Liver (tissue), 9 donors: Measurements from ENCODE around the gene TP73. TPM values are rescaled to one million over a fixed set of nuclear protein-coding genes. Genes with fewer than 3 reads are reported as not detected.

Source experiments
- DNase-seq: peaks from one replicate; pipeline ENCODE4 v3.0.0-alpha.2; 2017; ENCODE audit warnings: low spot score
- H3K27ac ChIP-seq, 2 donors: one replicate each; pipeline ENCODE4 v1.7.0; 2013; ENCODE audit warnings: inconsistent platforms in 2 of 2, low read length in 2 of 2, control low read depth in 1 of 2, low read depth in 1 of 2, mild to moderate bottlenecking in 1 of 2
- H3K27me3 ChIP-seq, 4 donors: one replicate each; pipeline versions ENCODE4 v1.6.1 to v1.7.0; 2013; ENCODE audit warnings: low read length in 3 of 4, inconsistent platforms in 1 of 4, mild to moderate bottlenecking in 1 of 4, moderate library complexity in 1 of 4; ENCODE audit not compliant: control insufficient read depth in 4 of 4, insufficient read depth in 4 of 4
- H3K36me3 ChIP-seq, 4 donors: one replicate each; pipeline versions ENCODE4 v1.6.1 to v1.7.0; 2013; ENCODE audit warnings: low read length in 3 of 4, mild to moderate bottlenecking in 3 of 4, low read depth in 1 of 4, moderate library complexity in 1 of 4; ENCODE audit not compliant: control insufficient read depth in 4 of 4, insufficient read depth in 3 of 4
- H3K4me1 ChIP-seq, 4 donors: one replicate each; pipeline versions ENCODE4 v1.6.1 to v1.7.0; 2013; ENCODE audit warnings: low read length in 3 of 4, mild to moderate bottlenecking in 3 of 4, moderate library complexity in 1 of 4; ENCODE audit not compliant: control insufficient read depth in 4 of 4, insufficient read depth in 4 of 4
- H3K4me3 ChIP-seq, 3 donors: one replicate each; pipeline versions ENCODE4 v1.6.1 to v1.7.0; 2013; ENCODE audit warnings: low read length in 3 of 3, control low read depth in 1 of 3, low read depth in 1 of 3, mild to moderate bottlenecking in 1 of 3
- H3K9ac ChIP-seq, 2 donors: one replicate each; pipeline ENCODE4 v1.7.0; 2013; ENCODE audit warnings: low read length in 2 of 2, mild to moderate bottlenecking in 2 of 2, moderate library complexity in 2 of 2, control low read depth in 1 of 2, low read depth in 1 of 2
- H3K9me3 ChIP-seq, 4 donors: one replicate each; pipeline versions ENCODE4 v1.6.1 to v1.7.0; 2013; ENCODE audit warnings: low read length in 3 of 4; ENCODE audit not compliant: control insufficient read depth in 4 of 4
- ATF3 ChIP-seq: IDR thresholded peaks from 2 replicates; pipeline ENCODE4 v1.6.1; 2016; ENCODE audit warnings: antibody characterized with exemption
- CTCF ChIP-seq: fragments of 150-350 bp; IDR thresholded peaks from 2 replicates; pipeline ENCODE4 v1.5.1; 2017; ENCODE audit warnings: improper control_type of control experiment, low read depth, low read length; ENCODE audit not compliant: missing input control
- EGR1 ChIP-seq, 2 donors: IDR thresholded peaks; 2 replicates each; pipeline ENCODE4 v1.6.1; 2016 to 2018; ENCODE audit warnings: antibody characterized with exemption in 2 of 2, low read depth in 2 of 2
- FOXA1 ChIP-seq: IDR thresholded peaks from 2 replicates; pipeline ENCODE4 v1.6.1; 2016; ENCODE audit warnings: antibody characterized with exemption
- FOXA2 ChIP-seq: IDR thresholded peaks from 2 replicates; pipeline ENCODE4 v1.6.1; 2016; ENCODE audit warnings: antibody characterized with exemption
- GABPA ChIP-seq, 2 donors: IDR thresholded peaks in 1 of 2; conservative IDR thresholded peaks in 1 of 2; 2 replicates each; pipeline ENCODE4 v1.6.1; 2016; ENCODE audit warnings: antibody characterized with exemption in 2 of 2, mild to moderate bottlenecking in 1 of 2, moderate library complexity in 1 of 2
- HNF4A ChIP-seq, 2 donors: conservative IDR thresholded peaks; 2 replicates each; pipeline ENCODE4 v1.6.1; 2016; ENCODE audit warnings: antibody characterized with exemption in 2 of 2, mild to moderate bottlenecking in 2 of 2
- HNF4G ChIP-seq: IDR thresholded peaks from 2 replicates; pipeline ENCODE4 v1.6.1; 2016; ENCODE audit warnings: antibody characterized with exemption
- JUND ChIP-seq, 2 donors: IDR thresholded peaks; 2 replicates each; pipeline ENCODE4 v1.6.1; 2016; ENCODE audit warnings: antibody characterized with exemption in 2 of 2
- MAX ChIP-seq: IDR thresholded peaks from 2 replicates; pipeline ENCODE4 v1.6.1; 2016; ENCODE audit warnings: antibody characterized with exemption
- NR2F2 ChIP-seq: IDR thresholded peaks from 2 replicates; pipeline ENCODE4 v1.6.1; 2016; ENCODE audit warnings: antibody characterized with exemption
- RAD21 ChIP-seq, 2 donors: IDR thresholded peaks; 2 replicates each; pipeline ENCODE4 v1.6.1; 2016; ENCODE audit warnings: antibody characterized with exemption in 2 of 2, mild to moderate bottlenecking in 2 of 2
- REST ChIP-seq: IDR thresholded peaks from 2 replicates; pipeline ENCODE4 v1.6.1; 2016; ENCODE audit warnings: antibody characterized with exemption, mild to moderate bottlenecking
- RXRA ChIP-seq, 2 donors: IDR thresholded peaks; 2 replicates each; pipeline ENCODE4 v1.6.1; 2017 to 2018; ENCODE audit warnings: antibody characterized with exemption in 2 of 2, mild to moderate bottlenecking in 1 of 2
- TAF1 ChIP-seq: conservative IDR thresholded peaks from 2 replicates; pipeline ENCODE4 v1.6.1; 2016; ENCODE audit warnings: antibody characterized with exemption, mild to moderate bottlenecking
- YY1 ChIP-seq: IDR thresholded peaks from 2 replicates; pipeline ENCODE4 v1.6.1; 2016; ENCODE audit warnings: antibody characterized with exemption, mild to moderate bottlenecking
- ZBTB33 ChIP-seq: IDR thresholded peaks from 2 replicates; pipeline ENCODE4 v1.6.1; 2016; ENCODE audit warnings: antibody characterized with exemption
- WGBS: extraction: QIAGEN DNeasy Blood & Tissue Kit; methylation state at CpG from one replicate; pipeline ENCODE4 v1.1.7; 2013; 5-methylcytosine and 5-hydroxymethylcytosine counted together
- polyA plus RNA-seq, 2 donors: library from polyadenylated mRNA; stranded (reverse) in 1 of 2; unstranded in 1 of 2; fragments of 200-250 nt in 1 of 2; fragments of >200 nt in 1 of 2; fragmentation: Nextera tagmentation in 1 of 2; extraction: Ambion mirVana in 1 of 2; gene quantifications; one replicate each; pipeline versions ENCODE4 v1.2.1 to v1.2.3, GENCODE V29; 2013 to 2015
- total RNA-seq, 2 donors: library from RNA; depleted of rRNA; stranded (reverse); fragments of >200 nt; gene quantifications; one replicate each; pipeline ENCODE4 v1.2.3, GENCODE V29; 2014
- donor health status: healthy.
- donor health status: healthy.
- donor health status: healthy.
- donor health status: healthy.
- donor health status: healthy.

The TP73 gene
- total and polyA plus RNA-seq, 4 donors: 0.08 to 0.29 (median 0.18) TPM

- no peak for TF ChIP-seq REST
- no peak for TF ChIP-seq YY1
Measured at GRCh38 chr1:3611170-3612019, 40.9 kb upstream of the TP73 start, which contains the start of gene MEGF6 (continued).

GRCh38 chr1:3612123-3612522, 40.2 kb upstream of the TP73 start:
- Histone ChIP-seq H3K4me1 (peaks cover 5 to 8% (median 6%) of the 10 kb centered on the region in 4 donors), H3K9me3 (no peaks in the 10 kb centered on the region), H3K27ac (no peak overlapping the region), H3K9ac (no peak overlapping the region), H3K36me3 (no peaks in the 10 kb centered on the region), H3K27me3 (peaks cover 0 to 2% (median 0%) of the 10 kb centered on the region in 4 donors), H3K4me3 (no peak overlapping the region)
- 73% methylated on average over 7 of the region's 7 CpGs for WGBS
- TF ChIP-seq TAF1 (no peak), YY1 (no peak), NR2F2 (no peak), RXRA (IDR thresholded peaks at IDR 0.05) (no peak), GABPA (IDR thresholded peaks at IDR 0.05 in 1 of 2, conservative IDR thresholded peaks at IDR 0.05 in 1 of 2) (no peak), MAX (no peak), HNF4G (no peak), CTCF (no peak), FOXA1 (no peak), RAD21 (IDR thresholded peaks at IDR 0.05) (no peak), EGR1 (IDR thresholded peaks at IDR 0.05; ENCODE audit: low read depth in 2 of 2) (no peak), ZBTB33 (no peak), ATF3 (no peak), HNF4A (conservative IDR thresholded peaks at IDR 0.05) (no peak), FOXA2 (no peak), JUND (IDR thresholded peaks at IDR 0.05) (no peak)
- no peak for DNase-seq
